ENCODE results near the gene RELT.
A peak's percentile ranks its signal among the peaks of the same experiment; 100 is the strongest.
"Not testable (repeated sequence)": the region's sequence is repeated elsewhere in the genome, so short reads cannot be mapped to it uniquely, and the experiment has no call there.

The RELT gene

DNA sequence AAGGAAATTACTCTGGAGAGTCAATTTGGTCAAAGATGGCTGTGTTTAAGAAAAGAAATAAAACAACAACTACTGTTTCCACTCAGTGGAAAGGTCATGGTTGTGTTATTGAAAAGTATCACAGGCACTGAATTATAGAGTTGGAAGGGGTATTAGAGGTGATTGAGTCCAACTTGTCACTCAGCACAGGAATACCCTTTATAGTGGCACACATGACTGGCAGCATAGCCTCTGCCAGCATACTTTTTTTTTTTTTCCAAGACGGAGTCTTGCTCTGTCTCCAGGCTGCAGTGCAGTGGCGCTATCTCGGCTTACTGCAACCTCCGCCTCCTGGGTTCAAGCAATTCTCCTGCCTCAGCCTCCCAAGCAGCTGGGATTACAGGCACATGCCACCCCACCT, 60.7 kb downstream of the RELT start:
- DNase-seq (ENCODE audit: low spot score), result not testable (repeated sequence)

DNA sequence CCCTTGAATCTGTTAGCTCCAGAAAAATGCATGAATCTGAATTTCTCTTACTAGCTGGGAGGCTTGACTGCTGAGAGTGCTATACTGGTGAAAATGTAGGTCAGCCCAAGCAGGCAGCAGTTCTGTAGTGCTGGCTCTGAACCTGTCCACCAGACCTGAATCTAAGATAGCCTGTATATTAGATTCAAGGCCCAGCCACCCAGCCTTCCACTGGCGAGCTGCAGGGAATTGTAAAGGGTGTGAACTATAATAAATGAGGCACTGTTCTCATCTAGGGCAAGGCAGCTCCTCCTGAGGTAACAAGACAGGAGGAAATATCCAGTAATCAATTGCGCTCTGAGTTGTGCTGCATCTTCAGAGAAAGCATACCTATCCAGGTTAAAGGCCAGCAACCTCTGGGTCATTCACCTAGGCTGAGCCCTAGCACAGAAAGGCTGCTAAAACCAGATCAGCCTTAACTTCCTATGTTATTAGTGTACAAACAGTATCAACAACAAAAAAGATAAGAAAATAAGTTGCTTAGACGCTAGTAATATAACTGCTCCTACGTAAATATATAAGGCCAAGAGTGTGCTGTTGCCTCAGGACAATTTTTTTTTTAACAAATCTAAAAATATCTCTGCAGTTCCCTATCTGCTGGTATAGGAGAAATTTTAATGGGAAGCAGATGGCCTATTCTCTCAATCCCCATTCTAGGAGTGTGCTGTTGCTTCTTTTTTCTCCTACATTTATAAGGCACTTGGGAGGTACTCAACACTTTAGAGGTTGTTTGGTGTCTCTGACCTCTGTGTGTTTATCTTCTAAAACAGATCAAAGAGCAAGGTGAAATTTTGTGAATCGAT, 63.0 kb downstream of the RELT start:
- peak; percentile 21 for DNase-seq (ENCODE audit: low spot score)

DNA sequence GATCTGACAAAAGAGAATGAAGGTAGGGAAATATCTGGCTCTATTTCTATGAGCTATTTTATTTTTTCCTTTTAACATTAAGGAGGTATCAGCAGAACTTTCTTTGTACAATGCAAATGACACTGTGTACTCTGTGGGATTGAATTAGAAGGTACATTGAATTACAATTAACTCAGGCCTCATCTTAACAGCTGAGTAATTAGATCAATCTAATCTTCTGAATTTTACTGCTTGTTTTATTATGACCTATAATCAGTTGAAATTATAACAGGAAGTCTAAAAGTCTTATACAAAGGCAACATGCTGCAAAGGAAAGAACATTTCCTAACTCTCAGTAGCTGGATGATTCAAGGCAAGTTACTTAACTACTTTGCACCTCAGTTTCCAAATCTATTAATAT, 69.8 kb downstream of the RELT start:
- DNase-seq (ENCODE audit: low spot score), result no peak

- no peak for DNase-seq (ENCODE audit: low spot score)
Measured at GRCh38 chr11:73446766-73447165, 70.6 kb downstream of the RELT start.
